ENCODE measurements around the gene MAP3K8.

MAP3K8 gene

GRCh38 chr10:30489346-30489745, 55.4 kb downstream of the MAP3K8 start:
- no peak for DNase-seq (ENCODE audit: low read depth in 1 of 2, low spot score in 1 of 2)

GRCh38 chr10:30490289-30491000, 56.5 kb downstream of the MAP3K8 start:
- no peak for DNase-seq (ENCODE audit: low read depth in 1 of 2, low spot score in 1 of 2)

GRCh38 chr10:30491204-30491915, 57.4 kb downstream of the MAP3K8 start:
- DNase-seq (ENCODE audit: low read depth in 1 of 2, low spot score in 1 of 2), result no peak

- DNase-seq (ENCODE audit: low read depth in 1 of 2, low spot score in 1 of 2), result no peak
Measured at GRCh38 chr10:30491916-30492515, 58.0 kb downstream of the MAP3K8 start.

GRCh38 chr10:30493609-30494530, 59.9 kb downstream of the MAP3K8 start:
- no peak for DNase-seq (ENCODE audit: low read depth in 1 of 2, low spot score in 1 of 2)

GRCh38 chr10:30494558-30494957, 60.6 kb downstream of the MAP3K8 start:
- DNase-seq (ENCODE audit: low read depth in 1 of 2, low spot score in 1 of 2), result no peak

- DNase-seq (ENCODE audit: low read depth in 1 of 2, low spot score in 1 of 2), result no peak
Measured at GRCh38 chr10:30495687-30496086, 61.7 kb downstream of the MAP3K8 start.

- DNase-seq (ENCODE audit: low read depth in 1 of 2, low spot score in 1 of 2), result no peak
Measured at GRCh38 chr10:30499816-30500215, 65.8 kb downstream of the MAP3K8 start.

- no peak for DNase-seq (ENCODE audit: low read depth in 1 of 2, low spot score in 1 of 2)
Measured at GRCh38 chr10:30500534-30500933, 66.5 kb downstream of the MAP3K8 start.

GRCh38 chr10:30500963-30501504, 67.0 kb downstream of the MAP3K8 start:
- no peak for DNase-seq (ENCODE audit: low read depth in 1 of 2, low spot score in 1 of 2)

- DNase-seq (ENCODE audit: low read depth in 1 of 2, low spot score in 1 of 2), result no peak
Measured at GRCh38 chr10:30502266-30503060, 68.5 kb downstream of the MAP3K8 start.

- no peak for DNase-seq (ENCODE audit: low read depth in 1 of 2, low spot score in 1 of 2)
Measured at GRCh38 chr10:30503700-30504266, 69.8 kb downstream of the MAP3K8 start.

- no peak for DNase-seq (ENCODE audit: low read depth in 1 of 2, low spot score in 1 of 2)
Measured at GRCh38 chr10:30505543-30506298, 71.7 kb downstream of the MAP3K8 start.

GRCh38 chr10:30509508-30509907, 75.5 kb downstream of the MAP3K8 start:
- DNase-seq (ENCODE audit: low read depth in 1 of 2, low spot score in 1 of 2), result no peak

GRCh38 chr10:30510184-30510931, 76.4 kb downstream of the MAP3K8 start:
- DNase-seq (ENCODE audit: low read depth in 1 of 2, low spot score in 1 of 2), result no peak

GRCh38 chr10:30510932-30511700, 77.1 kb downstream of the MAP3K8 start:
- no peak for DNase-seq (ENCODE audit: low read depth in 1 of 2, low spot score in 1 of 2)
